Astrocyte (in vitro differentiated cells and primary cell): ENCODE data around the gene NT5C3B.

Source experiments
- EZH2 ChIP-seq: IDR thresholded peaks from 2 replicates; pipeline ENCODE4 v1.6.1; 2012; ENCODE audit warnings: mild to moderate bottlenecking, low read length, inconsistent platforms; ENCODE audit not compliant: insufficient read depth
- TF ChIP-seq, protein P1 (sequence below): IDR thresholded peaks from 2 replicates; pipeline ENCODE4 v1.5.1; 2011; ENCODE audit warnings: low read depth, mild to moderate bottlenecking, inconsistent platforms, low read length, moderate library complexity; ENCODE audit not compliant: insufficient read depth

DNA sequence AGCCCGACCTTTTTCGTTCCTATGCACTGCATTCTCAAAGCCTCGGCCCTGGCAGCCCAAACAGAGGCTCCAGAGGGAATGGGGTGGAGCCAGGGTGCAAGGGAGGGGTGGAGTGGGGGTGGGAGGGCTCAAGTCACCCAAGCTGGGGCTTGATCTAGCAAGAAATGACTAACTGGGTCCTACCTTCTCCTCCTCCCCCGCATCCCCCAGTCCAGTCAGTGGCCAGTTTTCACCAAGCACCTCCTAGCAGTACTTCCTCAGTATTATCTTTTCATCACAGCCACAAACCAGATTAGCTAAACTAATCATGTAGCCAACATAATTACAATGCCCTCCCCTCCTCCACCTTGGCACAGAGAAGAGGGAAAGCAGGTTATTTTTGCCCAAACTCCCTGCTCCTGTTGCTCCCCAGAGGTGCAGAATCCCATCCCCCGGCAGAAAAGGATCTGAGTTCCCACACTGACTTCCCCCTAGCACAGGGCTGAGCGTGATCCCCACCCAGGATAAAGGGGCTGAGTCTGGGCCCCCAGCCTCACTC is 51.8 kb downstream of the NT5C3B start:
- TF ChIP-seq, protein P1, sequence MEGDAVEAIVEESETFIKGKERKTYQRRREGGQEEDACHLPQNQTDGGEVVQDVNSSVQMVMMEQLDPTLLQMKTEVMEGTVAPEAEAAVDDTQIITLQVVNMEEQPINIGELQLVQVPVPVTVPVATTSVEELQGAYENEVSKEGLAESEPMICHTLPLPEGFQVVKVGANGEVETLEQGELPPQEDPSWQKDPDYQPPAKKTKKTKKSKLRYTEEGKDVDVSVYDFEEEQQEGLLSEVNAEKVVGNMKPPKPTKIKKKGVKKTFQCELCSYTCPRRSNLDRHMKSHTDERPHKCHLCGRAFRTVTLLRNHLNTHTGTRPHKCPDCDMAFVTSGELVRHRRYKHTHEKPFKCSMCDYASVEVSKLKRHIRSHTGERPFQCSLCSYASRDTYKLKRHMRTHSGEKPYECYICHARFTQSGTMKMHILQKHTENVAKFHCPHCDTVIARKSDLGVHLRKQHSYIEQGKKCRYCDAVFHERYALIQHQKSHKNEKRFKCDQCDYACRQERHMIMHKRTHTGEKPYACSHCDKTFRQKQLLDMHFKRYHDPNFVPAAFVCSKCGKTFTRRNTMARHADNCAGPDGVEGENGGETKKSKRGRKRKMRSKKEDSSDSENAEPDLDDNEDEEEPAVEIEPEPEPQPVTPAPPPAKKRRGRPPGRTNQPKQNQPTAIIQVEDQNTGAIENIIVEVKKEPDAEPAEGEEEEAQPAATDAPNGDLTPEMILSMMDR, result no peak
- no peak for TF ChIP-seq EZH2
